Measurements from ENCODE around the gene PHACTR3. TPM values are rescaled to one million over a fixed set of nuclear protein-coding genes. Genes with fewer than 3 reads are reported as not detected.

The PHACTR3 gene
- total RNA-seq, 2 donors from 2014 or later, result 0.34 TPM; not detected in 1

DNA sequence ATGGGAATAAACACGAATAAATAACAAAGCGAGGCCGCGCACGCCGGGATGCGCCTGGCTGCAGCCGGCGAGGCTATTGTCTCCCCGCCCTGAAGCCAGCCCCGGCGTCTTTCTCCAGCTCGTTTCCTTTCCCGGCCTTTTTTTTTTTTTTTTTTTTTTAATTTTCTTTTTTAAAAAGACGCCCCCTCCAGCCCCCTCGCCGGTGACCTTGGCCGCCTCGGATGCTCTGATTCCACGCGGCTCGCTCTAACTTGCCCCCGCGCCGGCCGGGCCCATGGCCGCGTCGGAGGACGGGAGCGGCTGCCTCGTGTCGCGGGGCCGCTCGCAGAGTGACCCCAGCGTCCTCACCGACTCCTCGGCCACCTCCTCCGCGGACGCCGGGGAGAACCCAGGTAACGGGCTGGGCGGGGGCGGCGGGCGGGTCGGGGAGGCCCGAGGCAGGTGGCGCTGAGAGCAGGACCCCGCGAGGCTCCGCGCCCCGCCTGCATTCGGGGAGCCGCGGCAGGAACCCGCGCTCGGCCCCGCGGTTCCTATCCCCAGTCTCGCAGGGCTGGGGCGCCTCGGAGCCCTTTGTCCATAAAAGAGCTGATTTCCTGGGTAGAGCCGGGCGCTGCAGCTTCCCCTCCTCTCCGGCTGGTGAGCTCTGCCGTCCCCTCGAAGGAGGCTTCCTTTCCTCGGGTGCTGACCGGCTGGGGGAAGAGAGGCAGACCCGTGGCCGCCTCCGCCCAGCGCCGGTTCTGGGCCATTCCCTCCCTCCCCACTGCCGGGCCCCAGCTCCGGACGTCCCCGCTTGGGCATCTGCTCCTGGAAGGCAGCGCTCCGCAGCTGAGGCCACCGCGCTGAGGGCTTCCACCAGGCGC lies 631 bp downstream of the PHACTR3 start:
- H3K27me3 ChIP-seq (replicated peaks; ENCODE audit: insufficient read depth), result peaks cover 16% of the 10 kb centered on the region
- H3K27ac ChIP-seq, result no peak overlapping the region
- no peak overlapping the region for H3K4me3 ChIP-seq

DNA sequence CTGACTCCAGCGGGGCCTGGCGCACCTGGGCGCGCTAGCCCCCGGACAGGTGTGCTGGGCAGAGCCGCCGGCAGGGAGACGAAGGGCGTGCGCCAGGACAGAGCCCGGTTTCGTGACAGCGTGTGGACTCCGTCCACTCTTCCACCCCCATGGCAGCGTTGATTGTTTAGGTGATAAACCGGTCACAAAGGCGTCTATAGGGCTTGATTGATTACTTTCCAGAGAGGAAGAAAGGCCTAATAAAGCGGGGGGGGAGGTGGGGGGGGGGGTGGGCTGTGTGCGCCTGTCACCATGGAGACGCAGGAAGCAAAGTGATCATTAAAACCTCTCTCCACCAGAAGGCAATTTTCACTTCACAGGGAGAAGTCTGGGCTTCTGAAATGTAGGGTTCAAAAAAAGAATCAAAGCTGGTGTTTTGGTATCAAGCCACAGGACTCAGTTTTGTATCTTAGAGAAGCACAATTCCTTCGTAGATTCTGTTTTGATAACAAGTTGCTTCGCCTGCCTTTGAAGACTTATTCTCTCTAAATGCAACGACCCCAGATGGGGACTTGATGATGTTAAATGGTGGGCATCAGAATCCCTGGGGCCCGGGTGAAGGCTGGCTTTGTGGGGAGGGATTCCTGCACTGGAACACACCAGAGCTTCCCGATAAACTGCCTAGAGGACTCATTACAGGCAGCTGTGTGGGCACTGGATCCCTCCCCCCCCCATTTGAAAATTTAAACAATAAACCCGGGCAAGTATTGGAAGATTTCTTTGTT lies 1.4 kb downstream of the PHACTR3 start:
- WGBS, result 9% methylated on average over 26 of the region's 26 CpGs
- H3K27me3 ChIP-seq (replicated peaks; ENCODE audit: insufficient read depth), result peaks cover 16% of the 10 kb centered on the region
- no peaks in the 10 kb centered on the region for H3K36me3 ChIP-seq
- no peaks in the 10 kb centered on the region for H3K4me1 ChIP-seq (replicated peaks)
- DNase-seq (ENCODE audit: low spot score), result no peak
- no peak overlapping the region for H3K4me3 ChIP-seq
- intact Hi-C loops (cut with DNase I), result no loop called here
- no peak overlapping the region for H3K27ac ChIP-seq
- TF ChIP-seq POLR2AphosphoS5 (IDR thresholded peaks at IDR 0.05), result no peak
- TF ChIP-seq POLR2A (IDR thresholded peaks at IDR 0.05), result no peak
- TF ChIP-seq, protein P1, sequence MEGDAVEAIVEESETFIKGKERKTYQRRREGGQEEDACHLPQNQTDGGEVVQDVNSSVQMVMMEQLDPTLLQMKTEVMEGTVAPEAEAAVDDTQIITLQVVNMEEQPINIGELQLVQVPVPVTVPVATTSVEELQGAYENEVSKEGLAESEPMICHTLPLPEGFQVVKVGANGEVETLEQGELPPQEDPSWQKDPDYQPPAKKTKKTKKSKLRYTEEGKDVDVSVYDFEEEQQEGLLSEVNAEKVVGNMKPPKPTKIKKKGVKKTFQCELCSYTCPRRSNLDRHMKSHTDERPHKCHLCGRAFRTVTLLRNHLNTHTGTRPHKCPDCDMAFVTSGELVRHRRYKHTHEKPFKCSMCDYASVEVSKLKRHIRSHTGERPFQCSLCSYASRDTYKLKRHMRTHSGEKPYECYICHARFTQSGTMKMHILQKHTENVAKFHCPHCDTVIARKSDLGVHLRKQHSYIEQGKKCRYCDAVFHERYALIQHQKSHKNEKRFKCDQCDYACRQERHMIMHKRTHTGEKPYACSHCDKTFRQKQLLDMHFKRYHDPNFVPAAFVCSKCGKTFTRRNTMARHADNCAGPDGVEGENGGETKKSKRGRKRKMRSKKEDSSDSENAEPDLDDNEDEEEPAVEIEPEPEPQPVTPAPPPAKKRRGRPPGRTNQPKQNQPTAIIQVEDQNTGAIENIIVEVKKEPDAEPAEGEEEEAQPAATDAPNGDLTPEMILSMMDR (IDR thresholded peaks at IDR 0.05), result no peak
- H3K9me3 ChIP-seq, result no peaks in the 10 kb centered on the region

More for the DNA sequence above, 631 bp downstream of the PHACTR3 start:
- DNase-seq (ENCODE audit: low spot score), result no peak
- no peak for TF ChIP-seq POLR2A (IDR thresholded peaks at IDR 0.05)
- intact Hi-C loops (cut with DNase I), result no loop called here
- Histone ChIP-seq H3K36me3 (no peaks in the 10 kb centered on the region), H3K9me3 (no peaks in the 10 kb centered on the region), H3K4me1 (replicated peaks) (no peaks in the 10 kb centered on the region)
- WGBS, result 1% methylated on average over 46 of the region's 88 CpGs

DNA sequence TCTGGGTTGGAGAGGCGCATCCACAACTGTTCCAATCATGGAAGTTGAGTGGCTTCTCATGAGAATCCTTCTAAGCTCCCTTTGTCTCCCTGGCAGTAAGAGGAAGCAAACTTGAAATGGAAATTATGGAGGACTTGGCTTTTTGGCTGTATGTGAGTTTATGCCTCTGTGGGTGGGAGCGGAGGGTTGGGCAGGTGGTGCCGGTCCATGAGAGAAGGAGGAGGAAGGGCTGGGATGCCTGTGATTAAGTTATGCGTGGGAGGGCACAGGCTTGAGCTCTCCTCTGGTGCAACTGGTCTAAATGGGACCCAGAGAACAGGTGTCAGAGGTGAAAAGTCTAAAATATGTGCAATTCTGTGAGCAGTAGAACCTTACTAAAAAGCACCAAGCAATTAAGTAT lies 2.2 kb downstream of the PHACTR3 start:
- DNase-seq (ENCODE audit: low spot score), result no peak
- H3K4me3 ChIP-seq, result no peak overlapping the region
- H3K36me3 ChIP-seq, result no peaks in the 10 kb centered on the region
- no peaks in the 10 kb centered on the region for H3K4me1 ChIP-seq (replicated peaks)
- no peak for TF ChIP-seq POLR2A (IDR thresholded peaks at IDR 0.05)
- TF ChIP-seq POLR2AphosphoS5 (IDR thresholded peaks at IDR 0.05), result no peak
- TF ChIP-seq, protein P1 (IDR thresholded peaks at IDR 0.05), result no peak
- 65% methylated on average over 4 of the region's 4 CpGs for WGBS
- intact Hi-C loops (cut with DNase I), result no loop called here
- H3K27ac ChIP-seq, result no peak overlapping the region
- peaks cover 16% of the 10 kb centered on the region for H3K27me3 ChIP-seq (replicated peaks; ENCODE audit: insufficient read depth)
- no peaks in the 10 kb centered on the region for H3K9me3 ChIP-seq

DNA sequence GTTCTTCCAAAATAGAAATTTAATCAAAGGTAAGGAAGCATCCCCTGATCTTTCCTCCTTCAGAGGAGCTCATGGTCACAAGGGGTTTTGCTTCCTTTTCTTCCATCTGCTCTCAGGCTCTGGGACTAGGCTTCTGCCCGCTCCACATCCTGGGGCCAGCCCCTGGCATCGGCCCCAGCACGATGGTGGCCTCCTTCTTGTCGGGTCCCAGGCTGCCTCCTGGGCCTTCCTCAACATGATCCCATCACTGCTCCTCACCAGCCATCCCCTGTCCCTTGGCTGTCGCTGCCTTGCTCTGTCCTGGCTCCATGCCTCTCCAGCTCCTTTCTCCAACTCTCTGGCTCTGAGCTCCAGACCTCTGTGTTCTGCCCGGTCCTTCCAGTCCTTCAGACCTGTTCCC lies 4.1 kb downstream of the PHACTR3 start:
- Histone ChIP-seq H3K9me3 (no peaks in the 10 kb centered on the region), H3K27ac (no peak overlapping the region), H3K27me3 (replicated peaks; ENCODE audit: insufficient read depth) (peaks cover 15% of the 10 kb centered on the region), H3K4me3 (no peak overlapping the region), H3K36me3 (no peaks in the 10 kb centered on the region), H3K4me1 (replicated peaks) (no peaks in the 10 kb centered on the region)
- TF ChIP-seq POLR2AphosphoS5 (IDR thresholded peaks at IDR 0.05) (no peak), POLR2A (IDR thresholded peaks at IDR 0.05) (no peak)
- TF ChIP-seq, protein P1 (IDR thresholded peaks at IDR 0.05), result no peak
- 90% methylated on average over 6 of the region's 6 CpGs for WGBS
- DNase-seq (ENCODE audit: low spot score), result no peak
- intact Hi-C loops (cut with DNase I), result no loop called here

DNA sequence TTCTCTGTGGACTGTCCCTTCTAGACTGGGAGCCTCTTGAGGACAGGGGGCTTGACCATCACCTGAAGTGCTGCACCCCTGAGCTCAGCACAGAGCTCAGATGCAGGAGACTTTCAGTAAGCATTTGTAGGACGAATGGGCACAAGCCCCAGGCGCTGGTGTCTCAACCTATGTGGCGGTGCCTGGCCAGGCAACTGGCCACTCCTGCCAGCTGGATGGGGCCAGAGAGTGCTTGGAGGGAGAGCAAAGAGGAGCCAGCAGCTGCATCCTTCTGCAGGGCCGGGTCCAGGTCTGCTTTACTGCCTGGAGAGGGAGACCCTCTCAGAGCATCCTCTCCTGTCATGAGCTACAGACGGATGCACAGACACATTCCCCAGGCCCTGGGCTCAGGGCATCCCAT lies 4.5 kb downstream of the PHACTR3 start:
- 71% methylated on average over 5 of the region's 5 CpGs for WGBS
- H3K4me1 ChIP-seq (replicated peaks), result no peaks in the 10 kb centered on the region
- H3K36me3 ChIP-seq, result no peaks in the 10 kb centered on the region
- H3K9me3 ChIP-seq, result no peaks in the 10 kb centered on the region
- no peak for DNase-seq (ENCODE audit: low spot score)
- H3K27me3 ChIP-seq (replicated peaks; ENCODE audit: insufficient read depth), result peaks cover 10% of the 10 kb centered on the region
- TF ChIP-seq POLR2AphosphoS5 (IDR thresholded peaks at IDR 0.05) (no peak), POLR2A (IDR thresholded peaks at IDR 0.05) (no peak)
- TF ChIP-seq, protein P1 (IDR thresholded peaks at IDR 0.05), result no peak
- no peak overlapping the region for H3K27ac ChIP-seq
- no peak overlapping the region for H3K4me3 ChIP-seq
- intact Hi-C loops (cut with DNase I), result no loop called here

All from prostate gland (tissue), 2 donors.